ENCODE measurements around the gene SNX6.
"Not testable (repeated sequence)": the region's sequence is repeated elsewhere in the genome, so short reads cannot be mapped to it uniquely, and the experiment has no call there.

DNA sequence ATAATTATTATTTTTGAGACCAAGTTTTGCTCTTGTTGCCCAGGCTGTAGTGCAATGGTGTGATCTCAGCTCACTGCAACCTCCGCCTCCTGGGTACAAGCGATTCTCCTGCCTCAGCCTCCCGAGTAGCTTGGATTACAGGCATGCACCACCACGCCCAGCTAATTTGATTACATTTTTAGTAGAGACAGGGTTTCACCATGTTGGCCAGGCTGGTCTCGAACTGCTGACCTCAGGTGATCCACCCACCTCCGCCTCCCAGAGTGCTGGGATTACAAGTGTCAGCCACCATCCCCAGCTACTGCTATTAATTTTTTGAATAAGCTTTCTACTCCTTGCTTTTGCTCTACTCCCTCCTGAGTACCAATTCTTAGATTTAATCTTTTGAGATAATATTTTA lies 108.9 kb downstream of the SNX6 start:
- TF ChIP-seq CTCF (IDR thresholded peaks at IDR 0.05); POLR2A (IDR thresholded peaks at IDR 0.05; ENCODE audit: low read depth); EP300 (IDR thresholded peaks at IDR 0.05): not testable (repeated sequence)
